K562 (cell line): Measurements from ENCODE around the gene WASF2. TPM values are rescaled to one million over a fixed set of nuclear protein-coding genes. Genes with fewer than 3 reads are reported as not detected.

ENCODE experiments used
- ATAC-seq: fragments of 200-7000 bp; cut with Tn5 transposase; 3 replicates; pipeline ENCODE4 v1.9.1; 2020; ENCODE audit warnings: moderate library complexity
- BruUV-seq: library from RNA; stranded (reverse); fragments of 400-500 nt; replicated peaks from 2 replicates; lab custom pipeline; 2021; lab: Mats Ljungman, UMichigan
- CTCF ChIA-PET: fragments of 300-600 bp; formaldehyde crosslinking; extraction: SDS; loops from one replicate; lab custom pipeline; 2021; ENCODE audit warnings: low intra/inter-chr PET ratio; lab: Yijun Ruan, JAX
- POLR2A ChIA-PET: fragments of 300-600, 350-650 bp; sonication (Branson Sonifier 250); formaldehyde crosslinking; extraction: SDS; loops from one replicate; lab custom pipeline; 2021; ENCODE audit warnings: antibody characterized with exemption, inconsistent platforms; lab: Yijun Ruan, JAX
- DNase-seq, 4 experiments: peaks; one replicate each; pipeline versions ENCODE4 v3.0.0 to v3.0.0-alpha.2; 2011 to 2018; ENCODE audit warnings: low spot score in 3 of 4, mixed read lengths in 3 of 4; ENCODE audit errors: extremely low read depth in 1 of 4
- FAIRE-seq: peaks from 2 replicates; lab custom pipeline; 2011; peaks lifted over from hg19 to GRCh38; lab: Jason Lieb, UNC
- H2AFZ ChIP-seq: 2 replicates; pipeline ENCODE4 v1.6.0; 2011; ENCODE audit warnings: low read depth, low read length, control low read depth, inconsistent platforms
- H3K27ac ChIP-seq: fragments of 200-600 bp; 3 replicates; pipeline ENCODE4 v1.8.0; 2011; ENCODE audit warnings: low read depth, mild to moderate bottlenecking, control low read depth, inconsistent platforms, low read length, moderate library complexity, mixed read lengths; ENCODE audit errors: extremely low read depth
- H3K27me3 ChIP-seq, 2 experiments: fragments of 300-600 bp in 1 of 2; 2 replicates in 1 of 2; 3 replicates in 1 of 2; pipeline versions ENCODE4 v1.6.0 to v1.8.0; 2011; ENCODE audit warnings: inconsistent platforms in 2 of 2, low read length in 2 of 2, mild to moderate bottlenecking in 1 of 2, mixed read lengths in 1 of 2, moderate library complexity in 1 of 2; ENCODE audit not compliant: control insufficient read depth in 2 of 2, insufficient read depth in 2 of 2
- H3K36me3 ChIP-seq: fragments of 300-600 bp; 3 replicates; pipeline ENCODE4 v1.8.0; 2011; ENCODE audit warnings: mild to moderate bottlenecking, low read length, inconsistent platforms; ENCODE audit not compliant: control insufficient read depth, insufficient read depth
- H3K4me1 ChIP-seq, 2 experiments: fragments of 200-600 bp in 1 of 2; replicated peaks in 1 of 2; 2 replicates in 1 of 2; 3 replicates in 1 of 2; pipeline versions ENCODE4 v1.5.1 to v1.8.0; 2011; ENCODE audit warnings: inconsistent platforms in 2 of 2, low read length in 2 of 2, mild to moderate bottlenecking in 1 of 2, mixed read lengths in 1 of 2, moderate library complexity in 1 of 2; ENCODE audit not compliant: control insufficient read depth in 2 of 2, insufficient read depth in 2 of 2
- H3K4me2 ChIP-seq: 2 replicates; pipeline ENCODE4 v1.6.1; 2011; ENCODE audit warnings: low read length, control low read depth, inconsistent platforms, mixed read lengths; ENCODE audit not compliant: insufficient read depth
- H3K4me3 ChIP-seq: fragments of 200-600 bp; sonication (generic), shearing (Covaris generic); 2 replicates; pipeline ENCODE4 v1.5.1; 2016; ENCODE audit warnings: control low read depth, inconsistent platforms
- H3K79me2 ChIP-seq: fragments of 200-600 bp; 3 replicates; pipeline ENCODE4 v1.8.0; 2011; ENCODE audit warnings: low read length, inconsistent platforms; ENCODE audit not compliant: control insufficient read depth, insufficient read depth
- H3K9ac ChIP-seq, 2 experiments: 2 replicates each; pipeline versions ENCODE4 v1.6.0 to v1.6.1; 2011; ENCODE audit warnings: low read depth in 2 of 2, low read length in 2 of 2, control low read depth in 1 of 2, inconsistent platforms in 1 of 2, mild to moderate bottlenecking in 1 of 2, mixed read lengths in 1 of 2; ENCODE audit not compliant: insufficient read depth in 1 of 2
- H3K9me1 ChIP-seq: one replicate; pipeline ENCODE4 v1.6.0; 2011; ENCODE audit warnings: inconsistent platforms, mild to moderate bottlenecking, low read length, moderate library complexity; ENCODE audit not compliant: control insufficient read depth, insufficient read depth
- H3K9me3 ChIP-seq: replicated peaks from 2 replicates; pipeline ENCODE4 v1.5.1; 2011; ENCODE audit warnings: low read depth, low read length, inconsistent platforms; ENCODE audit not compliant: control insufficient read depth, insufficient read depth
- H4K20me1 ChIP-seq: replicated peaks from 2 replicates; pipeline ENCODE4 v1.6.1; 2011; ENCODE audit warnings: low read length, inconsistent platforms, mixed read lengths; ENCODE audit not compliant: control insufficient read depth, insufficient read depth
- ATF4 ChIP-seq: fragments of 450-650 bp; formaldehyde crosslinking; IDR thresholded peaks from 2 replicates; pipeline ENCODE4 v1.4.0; 2022; ENCODE audit warnings: mild to moderate bottlenecking, moderate library complexity
- CREBBP ChIP-seq: IDR thresholded peaks from one replicate; pipeline ENCODE4 v1.6.1; 2012; ENCODE audit warnings: low read depth, mild to moderate bottlenecking, control low read depth, inconsistent platforms, low read length
- ILK ChIP-seq: fragments of 450-650 bp; IDR thresholded peaks from 2 replicates; pipeline ENCODE4 v1.6.1; 2016; ENCODE audit warnings: missing genetic modification characterization, low read depth, mild to moderate bottlenecking, missing compliant biosample characterization, moderate library complexity, borderline replicate concordance
- IRF9 ChIP-seq: fragments of 450-650 bp; IDR thresholded peaks from 2 replicates; pipeline ENCODE4 v1.6.1; 2016; ENCODE audit warnings: missing biosample characterization, missing genetic modification characterization
- MLLT1 ChIP-seq, 2 experiments: fragments of 450-650 bp; IDR thresholded peaks; 2 replicates each; pipeline ENCODE4 v1.6.1; 2016
- POLR2AphosphoS2 ChIP-seq: IDR thresholded peaks from 2 replicates; pipeline ENCODE4 v1.6.1; 2012; ENCODE audit warnings: low read length, improper control_type of control experiment
- SMARCA5 ChIP-seq: fragments of 450-650 bp; IDR thresholded peaks from 2 replicates; pipeline ENCODE4 v1.6.1; 2016
- TARDBP ChIP-seq: fragments of 450-650 bp; IDR thresholded peaks from 2 replicates; pipeline ENCODE4 v1.6.1; 2016
- TGIF2 ChIP-seq: sonication (generic); formaldehyde crosslinking; IDR thresholded peaks from 2 replicates; pipeline ENCODE4 v1.8.1; 2022; ENCODE audit warnings: mild to moderate bottlenecking, missing genetic modification reagents, moderate library complexity
- UBTF ChIP-seq, 2 experiments: IDR thresholded peaks; 2 replicates each; pipeline ENCODE4 v1.6.1; 2012; ENCODE audit warnings: improper control_type of control experiment in 2 of 2, low read depth in 2 of 2, low read length in 2 of 2, borderline replicate concordance in 1 of 2
- ZBTB7A ChIP-seq: IDR thresholded peaks from 2 replicates; pipeline ENCODE4 v1.6.1; 2011; ENCODE audit warnings: low read depth, mild to moderate bottlenecking, low read length, moderate library complexity, borderline replicate concordance; ENCODE audit not compliant: control insufficient read depth
- ZNF133 ChIP-seq: fragments of 250-450 bp; sonication (Bioruptor Pico); IDR thresholded peaks from 2 replicates; pipeline ENCODE4 v1.4.0; 2020; ENCODE audit warnings: mild to moderate bottlenecking
- ZNF263 ChIP-seq: sonication (generic); formaldehyde crosslinking; IDR thresholded peaks from 2 replicates; pipeline ENCODE4 v1.8.0; 2022; ENCODE audit warnings: mild to moderate bottlenecking, missing genetic modification reagents, borderline replicate concordance
- ZNF3 ChIP-seq: fragments of 250-450 bp; sonication (Bioruptor Pico); IDR thresholded peaks from 2 replicates; pipeline ENCODE4 v1.5.0; 2021; ENCODE audit warnings: mild to moderate bottlenecking, moderate library complexity
- WGBS: fragments of 100-300 bp; shearing (Covaris generic); methylation state at CpG from one replicate; pipeline ENCODE4 v1.1.6; 2016; ENCODE audit warnings: low coverage, mixed read lengths; ENCODE audit not compliant: insufficient coverage; ENCODE audit errors: missing lambda C conversion rate; 5-methylcytosine and 5-hydroxymethylcytosine counted together
- in situ Hi-C: fragments of 300-500 bp; cut with MboI; formaldehyde crosslinking; loops from 4 replicates; pipeline ENCODE4 v1.15.0; 2018; ENCODE audit warnings: inconsistent platforms, mixed read lengths
- intact Hi-C: fragments of 100-400 bp; cut with micrococcal nuclease; formaldehyde crosslinking; loops from 2 replicates; pipeline ENCODE4 v1.14.2; 2022
- polyA plus RNA-seq, 8 experiments: library from polyadenylated mRNA; depleted of rRNA in 4 of 8; stranded (reverse) in 5 of 8; unstranded in 3 of 8; fragments of >200 nt; fragmentation: Nextera tagmentation in 2 of 8; fragmentation: Illumina TruSeq in 1 of 8; extraction: Ambion mirVana in 2 of 8; extraction: Trizol in 1 of 8; gene quantifications; 2 replicates each; pipeline versions ENCODE4 v1.2.1 to v1.2.3, GENCODE V29; 2011 to 2014; ENCODE audit warnings: inconsistent platforms in 1 of 8, missing spikeins in 1 of 8
- total RNA-seq, 7 experiments: library from RNA; depleted of rRNA in 6 of 7; stranded (reverse); fragments of >200 nt in 6 of 7; fragmentation: Illumina TruSeq in 2 of 7; extraction: Trizol in 2 of 7; gene quantifications; 2 replicates each; pipeline versions ENCODE4 v1.2.1 to v1.2.3, GENCODE V29; 2011 to 2021; ENCODE audit warnings: low replicate concordance in 1 of 7

WASF2 gene
- total and polyA plus RNA-seq, 9 of the 15 experiments (the other 6 are each of a cell fraction or from before 2014, with no cell fraction given), result 8.2 to 163 (median 31.2) TPM

- WGBS, result 79% methylated on average over 8 of the region's 12 CpGs
- FAIRE-seq, result no peak
- POLR2A ChIA-PET, result interaction anchor here (1.0 to 1.3 kb wide), 2 partner anchors 14 to 839 kb away, joined by 4 read pairs; partner anchors contain the start of gene WASF2
- TF ChIP-seq ZBTB7A (peak; percentile 38; the same call in 1 of the 2 replicates), ATF4 (CRISPR knock-in tag) (no peak), ZNF263 (no peak), CREBBP (no peak), ILK (tag) (no peak), TGIF2 (CRISPR knock-in tag) (no peak), ZNF3 (CRISPR knock-in tag) (no peak), POLR2AphosphoS2 (no peak), MLLT1 (IDR thresholded peaks at IDR 0.05) (no peak), SMARCA5 (no peak), IRF9 (tag) (no peak), ZNF133 (CRISPR knock-in tag) (no peak), TARDBP (no peak), UBTF (IDR thresholded peaks at IDR 0.05; ENCODE audit: borderline replicate concordance in 1 of 2, low read depth in 2 of 2, low read length in 2 of 2) (0 out of 4 replicates have a peak, but pooled peaks of 1 of the 2 experiments have one; percentile 18)
These were observed 14.0 kb upstream of the WASF2 start for GRCh38 chr1:27503844-27504587.

More at GRCh38 chr1:27503844-27504587, 14.0 kb upstream of the WASF2 start:
- ATAC-seq (no peak; the same call in 2 of the 3 replicates), DNase-seq (no peak)
- Histone ChIP-seq H4K20me1 (no peaks in the 10 kb centered on the region), H3K9me1 (no peaks in the 10 kb centered on the region), H3K9ac (peak overlapping the region in 1 of 2 experiments; percentile 88; a peak in 3 of 4 replicates), H3K36me3 (no peaks in the 10 kb centered on the region), H3K4me2 (0 out of 2 replicates have a peak overlapping the region, but pooled peaks have one; percentile 0), H2AFZ (peak overlapping the region; percentile 89), H3K9me3 (no peaks in the 10 kb centered on the region), H3K27ac (peak overlapping the region; percentile 59), H3K4me3 (no peak overlapping the region), H3K4me1 (peaks cover 22 to 25% of the 10 kb centered on the region in 2 experiments; a peak in 4 of 5 replicates), H3K79me2 (no peaks in the 10 kb centered on the region), H3K27me3 (no peaks in the 10 kb centered on the region)
- in situ Hi-C loops, result no loop called here
- BruUV-seq, result no TSS peak
- intact Hi-C loops, result no loop called here
- CTCF ChIA-PET, result no interaction called here
